Gastrocnemius medialis (tissue), 4 donors: ENCODE data around the gene PTPMT1. TPM values are rescaled to one million over a fixed set of nuclear protein-coding genes. Genes with fewer than 3 reads are reported as not detected.
"Not testable (repeated sequence)": the region's sequence is repeated elsewhere in the genome, so short reads cannot be mapped to it uniquely, and the experiment has no call there.

ENCODE experiments used
- ATAC-seq, 2 donors: fragments of 150-250 bp; one replicate each; pipeline ENCODE4 v1.9.1; 2016
- DNase-seq, 2 donors: peaks; one replicate each; pipeline ENCODE4 v3.0.0-alpha.2; 2019
- H3K27ac ChIP-seq, 4 donors: fragments of 200-600 bp; sonication (generic); 1 replicate in 1 of 4; 2 replicates in 3 of 4; pipeline ENCODE4 v1.5.1; 2016 to 2018; ENCODE audit warnings: mild to moderate bottlenecking in 2 of 4, moderate library complexity in 1 of 4
- H3K27me3 ChIP-seq, 3 donors: fragments of 200-600 bp; sonication (generic) in 2 of 3; 1 replicate in 1 of 3; 2 replicates in 2 of 3; pipeline versions ENCODE4 v1.5.1 to v1.6.0; 2016 to 2019; ENCODE audit warnings: mild to moderate bottlenecking in 1 of 3, moderate library complexity in 1 of 3
- H3K36me3 ChIP-seq, 2 donors: fragments of 200-600 bp; sonication (generic) in 1 of 2; one replicate each; pipeline ENCODE4 v1.5.1; 2017 to 2018
- H3K4me1 ChIP-seq, 2 donors: fragments of 200-600 bp; sonication (generic) in 1 of 2; one replicate each; pipeline ENCODE4 v1.5.1; 2016 to 2017; ENCODE audit warnings: mild to moderate bottlenecking in 2 of 2
- H3K4me3 ChIP-seq, 4 donors: fragments of 200-600 bp; sonication (generic) in 3 of 4; 1 replicate in 1 of 4; 2 replicates in 3 of 4; pipeline ENCODE4 v1.5.1; 2016 to 2019; ENCODE audit warnings: mild to moderate bottlenecking in 2 of 4
- H3K9me3 ChIP-seq, 3 donors: fragments of 200-600 bp; sonication (generic) in 2 of 3; 1 replicate in 1 of 3; 2 replicates in 2 of 3; pipeline ENCODE4 v1.5.1; 2016 to 2019
- POLR2A ChIP-seq, 2 donors: fragments of 450-650 bp; IDR thresholded peaks; one replicate each; pipeline ENCODE4 v1.6.1; 2017; ENCODE audit warnings: antibody characterized with exemption in 2 of 2, mild to moderate bottlenecking in 2 of 2, moderate library complexity in 2 of 2
- in situ Hi-C, 4 donors: fragments of 200-750 bp; cut with MboI; loops; one replicate each; pipeline versions ENCODE4 v1.15.0 to v1.8.0; 2017; ENCODE audit warnings: low sequenced_read_pairs in 4 of 4
- intact Hi-C: fragments of 100-400 bp; cut with DNase I; formaldehyde crosslinking; loops from one replicate; pipeline ENCODE4 v1.15.1; 2023; ENCODE audit warnings: low total_unique reads
- total RNA-seq, 4 donors: library from RNA; depleted of rRNA; stranded (reverse); fragments of >200 nt; gene quantifications; one replicate each; pipeline versions ENCODE4 v1.1.0 to v1.2.3, GENCODE V29; 2016
- TF ChIP-seq, protein P1 (sequence below), 5 experiments: fragments of 450-650 bp in 3 of 5; fragments of 200-600 bp in 2 of 5; sonication (generic) in 2 of 5; IDR thresholded peaks in 4 of 5; conservative IDR thresholded peaks in 1 of 5; 1 replicate in 4 of 5; 2 replicates in 1 of 5; pipeline ENCODE4 v1.5.1; 2016 to 2019; ENCODE audit warnings: antibody characterized with exemption in 5 of 5, mild to moderate bottlenecking in 3 of 5, moderate library complexity in 3 of 5

PTPMT1 gene
- total RNA-seq, 4 donors from 2014 or later, result 58.2 to 87.9 (median 79.8) TPM

DNA sequence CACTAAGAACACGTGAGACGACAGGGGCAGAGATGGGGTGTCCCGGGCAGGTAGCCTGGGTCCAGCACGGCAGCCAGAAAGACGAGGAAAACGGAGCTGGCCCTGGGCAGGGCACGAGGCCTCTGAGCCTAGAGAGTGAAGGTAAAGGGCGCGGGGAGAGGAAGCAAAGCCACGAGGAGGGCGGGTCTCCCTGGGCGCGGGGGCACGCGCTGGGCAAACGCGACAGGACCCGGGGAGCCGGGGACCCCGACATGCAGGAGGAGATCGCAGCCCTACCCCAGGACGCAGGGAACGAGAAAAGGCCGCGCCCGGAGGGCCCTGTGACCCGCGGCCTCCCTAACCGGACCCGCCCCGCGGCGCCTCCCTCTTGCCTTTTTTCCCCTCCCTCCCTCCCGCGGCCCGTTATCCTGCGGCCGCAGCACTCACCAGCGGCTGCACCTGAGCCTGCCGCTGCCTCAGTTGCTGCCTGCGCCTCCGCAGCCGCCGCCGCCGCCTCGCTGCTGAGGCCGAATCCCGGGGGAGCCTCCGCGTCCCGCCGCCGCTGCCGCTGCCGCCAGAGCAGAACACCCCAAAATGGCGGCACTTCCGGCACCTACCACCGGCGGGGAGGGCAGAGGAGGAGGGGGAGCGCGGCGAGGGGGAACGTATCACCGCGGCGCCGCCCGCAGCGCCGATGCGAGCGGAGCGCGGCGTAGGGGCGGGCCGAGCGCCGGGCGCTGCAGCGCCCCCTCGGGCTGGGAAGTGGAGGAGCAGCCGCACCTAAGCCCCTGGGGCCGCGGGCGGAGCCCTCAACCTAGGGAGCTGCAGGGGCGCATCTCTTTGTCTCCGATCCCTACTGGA is 12.6 kb upstream of the PTPMT1 start, which contains the start of gene CELF1:
CELF1 (minus strand) TSS at position 567 of the 840 bp plus-strand sequence. CDS start 53,609 bp downstream, outside the sequence.
- peaks cover 45 to 62% of the 10 kb centered on the region in 2 donors for H3K4me1 ChIP-seq
- intact Hi-C loops, result loop anchor here (1.0 to 10.0 kb wide), 5 partner anchors 28 to 368 kb away; partner anchors contain the start of genes PACSIN3 and SLC39A13

DNA sequence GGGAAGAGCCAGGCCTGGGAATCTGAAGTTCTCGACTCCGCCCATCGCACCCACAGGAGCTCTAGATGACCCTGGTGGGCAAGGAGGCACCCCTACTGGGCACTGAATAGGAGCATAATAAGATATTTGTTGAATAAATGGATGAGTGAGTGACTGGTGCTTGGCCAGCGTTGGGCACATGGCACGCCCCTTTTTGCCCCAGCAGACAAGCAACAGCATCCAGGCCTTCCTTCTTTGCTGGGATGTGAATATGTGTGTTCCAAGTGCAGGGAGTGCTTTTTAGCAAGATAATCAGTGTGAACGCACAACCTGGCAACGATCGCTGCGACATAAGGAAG is 12.0 kb upstream of the PTPMT1 start:
- peak in 1 of 2 donors; percentile 3 for ATAC-seq
- intact Hi-C loops (loop anchor here (1.0 to 10.0 kb wide), 5 partner anchors 29 to 369 kb away; partner anchors contain the start of genes PACSIN3 and SLC39A13), in situ Hi-C loops (no loop called here)
- Histone ChIP-seq H3K9me3 (no peaks in the 10 kb centered on the region), H3K27me3 (no peaks in the 10 kb centered on the region), H3K4me1 (peaks cover 40 to 56% of the 10 kb centered on the region in 2 donors), H3K27ac (peak overlapping the region; percentile 96 to 99 (median 97)), H3K4me3 (peak overlapping the region; percentile 91 to 95 (median 92)), H3K36me3 (no peaks in the 10 kb centered on the region)
- DNase-seq, result no peak
- TF ChIP-seq POLR2A (IDR thresholded peaks at IDR 0.05), result no peak
- TF ChIP-seq, protein P1, sequence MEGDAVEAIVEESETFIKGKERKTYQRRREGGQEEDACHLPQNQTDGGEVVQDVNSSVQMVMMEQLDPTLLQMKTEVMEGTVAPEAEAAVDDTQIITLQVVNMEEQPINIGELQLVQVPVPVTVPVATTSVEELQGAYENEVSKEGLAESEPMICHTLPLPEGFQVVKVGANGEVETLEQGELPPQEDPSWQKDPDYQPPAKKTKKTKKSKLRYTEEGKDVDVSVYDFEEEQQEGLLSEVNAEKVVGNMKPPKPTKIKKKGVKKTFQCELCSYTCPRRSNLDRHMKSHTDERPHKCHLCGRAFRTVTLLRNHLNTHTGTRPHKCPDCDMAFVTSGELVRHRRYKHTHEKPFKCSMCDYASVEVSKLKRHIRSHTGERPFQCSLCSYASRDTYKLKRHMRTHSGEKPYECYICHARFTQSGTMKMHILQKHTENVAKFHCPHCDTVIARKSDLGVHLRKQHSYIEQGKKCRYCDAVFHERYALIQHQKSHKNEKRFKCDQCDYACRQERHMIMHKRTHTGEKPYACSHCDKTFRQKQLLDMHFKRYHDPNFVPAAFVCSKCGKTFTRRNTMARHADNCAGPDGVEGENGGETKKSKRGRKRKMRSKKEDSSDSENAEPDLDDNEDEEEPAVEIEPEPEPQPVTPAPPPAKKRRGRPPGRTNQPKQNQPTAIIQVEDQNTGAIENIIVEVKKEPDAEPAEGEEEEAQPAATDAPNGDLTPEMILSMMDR (IDR thresholded peaks at IDR 0.05 in 4 of 5, conservative IDR thresholded peaks at IDR 0.05 in 1 of 5), result peak in 4 of 5 experiments; percentile 8 to 31 (median 26)

More for the DNA sequence above, 12.6 kb upstream of the PTPMT1 start, which contains the start of gene CELF1:
- ATAC-seq (peak; percentile 74 to 78), DNase-seq (peak; percentile 84 to 90)
- H3K27me3 ChIP-seq, result no peaks in the 10 kb centered on the region
- no peaks in the 10 kb centered on the region for H3K36me3 ChIP-seq
- peak within 1 kb of the TSS; percentile 96 to 99 (median 97) for H3K27ac ChIP-seq
- H3K9me3 ChIP-seq, result no peaks in the 10 kb centered on the region
- peak within 1 kb of the TSS; percentile 91 to 95 (median 92) for H3K4me3 ChIP-seq
- TF ChIP-seq, protein P1 (IDR thresholded peaks at IDR 0.05 in 4 of 5, conservative IDR thresholded peaks at IDR 0.05 in 1 of 5), result peak; percentile 78 to 96 (median 94)
- peak; percentile 88 to 92 for TF ChIP-seq POLR2A (IDR thresholded peaks at IDR 0.05)
- in situ Hi-C loops, result no loop called here

DNA sequence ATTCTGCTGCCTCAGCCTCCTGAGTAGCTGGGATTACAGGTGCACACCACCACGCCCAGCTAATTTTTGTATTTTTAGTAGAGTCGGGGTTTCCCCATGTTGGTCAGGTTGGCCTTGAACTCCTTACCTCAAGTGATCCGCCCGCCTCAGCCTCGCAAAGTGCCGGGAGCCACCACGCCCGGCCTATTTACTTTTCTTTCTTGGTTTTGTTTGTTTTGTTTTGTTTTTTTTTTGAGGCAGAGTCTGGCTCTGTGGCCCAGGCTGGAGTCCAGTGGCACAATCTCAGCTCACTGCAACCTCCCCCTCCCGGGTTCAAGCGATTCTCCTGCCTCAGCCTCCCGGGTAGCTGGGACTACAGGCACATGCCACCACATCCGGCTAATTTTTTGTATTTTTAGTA is 8.4 kb upstream of the PTPMT1 start:
- in situ Hi-C loops, H3K4me3 ChIP-seq, H3K27me3 ChIP-seq, H3K36me3 ChIP-seq, DNase-seq, H3K27ac ChIP-seq, H3K9me3 ChIP-seq, ATAC-seq: not testable (repeated sequence)
- H3K4me1 ChIP-seq, result peaks cover 23 to 27% of the 10 kb centered on the region in 2 donors
- intact Hi-C loops, result loop anchor here (10.0 kb wide), 1 partner anchor 372 kb away; the partner anchor contains the start of gene PACSIN3

DNA sequence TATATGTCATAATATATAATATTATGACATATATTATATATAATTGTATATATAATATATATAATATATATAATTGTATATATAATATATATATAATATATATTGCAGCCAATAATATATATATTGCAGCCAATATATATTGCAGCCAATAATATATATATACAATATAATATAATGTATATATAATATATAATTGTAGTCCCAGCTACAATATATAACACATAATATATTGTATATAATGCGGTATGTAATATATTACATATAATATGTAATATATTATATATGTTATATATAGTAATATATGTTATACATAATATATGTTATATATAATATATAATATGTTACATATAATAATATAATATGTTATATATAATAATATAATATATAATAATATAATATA is 6.7 kb upstream of the PTPMT1 start:
- in situ Hi-C loops (no loop called here), intact Hi-C loops (loop anchor here (10.0 kb wide), 1 partner anchor 374 kb away; the partner anchor contains the start of gene PACSIN3)
- no peaks in the 10 kb centered on the region for H3K27me3 ChIP-seq
- DNase-seq (no peak), ATAC-seq (no peak)
- no peaks in the 10 kb centered on the region for H3K9me3 ChIP-seq
- no peaks in the 10 kb centered on the region for H3K36me3 ChIP-seq
- H3K4me3 ChIP-seq, result no peak overlapping the region
- peaks cover 20 to 23% of the 10 kb centered on the region in 2 donors for H3K4me1 ChIP-seq
- TF ChIP-seq, protein P1 (IDR thresholded peaks at IDR 0.05 in 4 of 5, conservative IDR thresholded peaks at IDR 0.05 in 1 of 5), result no peak
- no peak for TF ChIP-seq POLR2A (IDR thresholded peaks at IDR 0.05)
- no peak overlapping the region for H3K27ac ChIP-seq

DNA sequence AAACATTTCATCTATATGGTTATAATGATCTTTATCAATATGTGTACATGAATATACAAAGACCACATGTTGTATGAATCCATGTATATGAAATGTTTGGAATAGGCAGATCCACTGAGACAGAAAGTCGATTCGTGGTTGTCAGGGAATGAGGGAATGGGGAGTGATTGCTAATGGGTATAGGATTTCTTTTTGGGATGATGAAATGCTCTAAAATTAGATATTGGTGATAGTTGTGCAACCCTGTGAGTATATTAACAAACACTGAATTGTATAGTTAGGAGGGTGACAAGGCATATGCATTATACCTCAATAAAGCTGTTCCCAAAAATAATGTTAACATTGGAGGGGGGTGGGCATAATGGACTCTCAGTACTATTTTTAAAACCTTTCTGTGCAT is 5.0 kb upstream of the PTPMT1 start:
- Histone ChIP-seq H3K4me3 (no peak overlapping the region), H3K9me3 (no peaks in the 10 kb centered on the region), H3K4me1 (peaks cover 13 to 15% of the 10 kb centered on the region in 2 donors), H3K36me3 (no peaks in the 10 kb centered on the region), H3K27me3 (no peaks in the 10 kb centered on the region), H3K27ac (peak overlapping the region; percentile 22 to 58 (median 42))
- TF ChIP-seq, protein P1 (IDR thresholded peaks at IDR 0.05 in 4 of 5, conservative IDR thresholded peaks at IDR 0.05 in 1 of 5), result no peak
- no peak for TF ChIP-seq POLR2A (IDR thresholded peaks at IDR 0.05)
- in situ Hi-C loops (no loop called here), intact Hi-C loops (no loop called here)
- ATAC-seq (no peak), DNase-seq (no peak)

DNA sequence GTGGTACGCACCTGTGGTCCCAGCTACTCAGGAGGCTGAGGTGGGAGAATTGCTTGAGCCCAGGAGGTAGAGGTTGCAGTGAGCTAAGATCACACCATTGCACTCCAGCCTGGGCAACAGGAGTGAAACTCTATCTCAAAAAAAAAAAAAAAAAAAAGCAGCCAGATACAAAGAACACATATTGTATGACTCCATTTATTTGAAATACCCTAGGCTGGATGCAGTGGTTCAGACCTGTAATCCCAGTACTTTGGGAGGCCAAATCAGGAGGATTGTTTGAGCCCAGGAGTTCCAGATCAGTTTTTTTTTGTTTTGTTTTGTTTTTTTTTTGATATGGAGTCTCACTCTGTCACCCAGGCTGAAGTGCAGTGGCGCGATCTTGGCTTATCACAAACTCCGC is 3.0 kb upstream of the PTPMT1 start:
- ATAC-seq, result peak; percentile 21 to 23
- H3K27ac ChIP-seq, result peak overlapping the region in 3 of 4 donors; percentile 14 to 89 (median 66)
- H3K9me3 ChIP-seq, H3K36me3 ChIP-seq, H3K4me3 ChIP-seq, in situ Hi-C loops, H3K27me3 ChIP-seq, intact Hi-C loops: not testable (repeated sequence)
- DNase-seq, result peak in 1 of 2 donors; percentile 11
- peaks cover 16 to 25% of the 10 kb centered on the region in 2 donors for H3K4me1 ChIP-seq

DNA sequence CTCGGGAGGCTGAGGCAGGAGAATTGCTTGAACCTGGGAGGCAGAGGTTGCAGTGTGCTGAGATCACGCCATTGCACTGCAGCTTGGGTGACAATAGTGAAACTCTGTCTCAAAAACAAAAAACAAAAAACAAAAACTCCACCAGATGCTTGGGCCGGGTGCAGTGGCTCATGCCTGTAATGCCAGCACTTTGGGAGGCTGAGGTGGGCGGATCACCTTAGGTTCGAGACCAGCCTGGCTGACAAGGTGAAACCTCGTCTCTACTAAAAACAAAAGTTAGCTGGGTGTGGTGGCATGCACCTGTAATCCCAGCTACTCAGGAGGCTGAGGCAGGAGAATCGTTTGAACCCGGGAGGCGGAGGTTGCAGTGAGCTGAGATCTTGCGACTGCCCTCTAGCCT is 1.0 kb upstream of the PTPMT1 start:
- H3K27ac ChIP-seq, result peak overlapping the region; percentile 81 to 89 (median 86)
- H3K36me3 ChIP-seq, intact Hi-C loops, ATAC-seq, in situ Hi-C loops, DNase-seq, H3K27me3 ChIP-seq, H3K9me3 ChIP-seq: not testable (repeated sequence)
- peak overlapping the region in 1 of 4 donors; percentile 97 for H3K4me3 ChIP-seq
- H3K4me1 ChIP-seq, result peaks cover 16 to 25% of the 10 kb centered on the region in 2 donors
